K562 (cell line): Measurements from ENCODE around the gene UBE2O. TPM values are rescaled to one million over a fixed set of nuclear protein-coding genes. Genes with fewer than 3 reads are reported as not detected.

Experiments
- CBX2 ChIP-seq: fragments of 200-600 bp; sonication (generic); IDR thresholded peaks from one replicate; pipeline ENCODE4 v1.6.1; 2012; ENCODE audit warnings: mild to moderate bottlenecking, low read length, inconsistent platforms; ENCODE audit not compliant: insufficient read depth, poor library complexity, severe bottlenecking
- FOXP1 ChIP-seq: sonication (generic); formaldehyde crosslinking; IDR thresholded peaks from 2 replicates; pipeline ENCODE4 v1.8.0; 2022; ENCODE audit warnings: mild to moderate bottlenecking, missing genetic modification reagents
- MEIS2 ChIP-seq: fragments of 450-650 bp; IDR thresholded peaks from 2 replicates; pipeline ENCODE4 v1.6.1; 2014; ENCODE audit warnings: mild to moderate bottlenecking; ENCODE audit not compliant: partially characterized antibody
- MTA2 ChIP-seq: fragments of 450-650 bp; IDR thresholded peaks from 2 replicates; pipeline ENCODE4 v1.6.1; 2016; ENCODE audit warnings: low read depth
- MTA3 ChIP-seq: fragments of 450-650 bp; formaldehyde crosslinking; IDR thresholded peaks from 2 replicates; pipeline ENCODE4 v1.6.1; 2017; ENCODE audit warnings: mild to moderate bottlenecking, borderline replicate concordance
- NCOA4 ChIP-seq: fragments of 450-650 bp; IDR thresholded peaks from 2 replicates; pipeline ENCODE4 v1.6.1; 2018; ENCODE audit warnings: mild to moderate bottlenecking; ENCODE audit not compliant: partially characterized antibody
- NCOR1 ChIP-seq: fragments of 450-650 bp; IDR thresholded peaks from 2 replicates; pipeline ENCODE4 v1.6.1; 2016; ENCODE audit warnings: mild to moderate bottlenecking, moderate library complexity
- NR4A1 ChIP-seq, 2 experiments: fragments of 250-450 bp in 1 of 2; fragments of 450-650 bp in 1 of 2; sonication (Bioruptor Pico) in 1 of 2; IDR thresholded peaks; 2 replicates each; pipeline versions ENCODE4 v1.4.0 to v1.6.1; 2016 to 2020; ENCODE audit warnings: mild to moderate bottlenecking in 2 of 2, missing compliant biosample characterization in 1 of 2, missing genetic modification characterization in 1 of 2, moderate library complexity in 1 of 2
- PURB ChIP-seq: sonication (generic); formaldehyde crosslinking; IDR thresholded peaks from 2 replicates; pipeline ENCODE4 v1.9.0; 2021; ENCODE audit warnings: low read depth, mild to moderate bottlenecking, missing genetic modification reagents
- RAD21 ChIP-seq, 2 experiments: fragments of 250-450 bp in 1 of 2; fragments of 450-650 bp in 1 of 2; sonication (Bioruptor Pico) in 1 of 2; formaldehyde crosslinking in 1 of 2; IDR thresholded peaks in 1 of 2; conservative IDR thresholded peaks in 1 of 2; 2 replicates each; pipeline versions ENCODE4 v1.4.0 to v1.8.0; 2020 to 2022; ENCODE audit warnings: mild to moderate bottlenecking in 2 of 2, moderate library complexity in 1 of 2
- RBM34 ChIP-seq: fragments of 200-400 bp; formaldehyde crosslinking; IDR thresholded peaks from 2 replicates; pipeline ENCODE4 v1.6.1; 2018; ENCODE audit warnings: low read length, borderline replicate concordance; ENCODE audit not compliant: insufficient read depth
- RCOR1 ChIP-seq, 2 experiments: IDR thresholded peaks; 2 replicates each; pipeline ENCODE4 v1.6.1; 2012; ENCODE audit warnings: low read depth in 2 of 2, low read length in 2 of 2, borderline replicate concordance in 1 of 2, improper control_type of control experiment in 1 of 2
- SRSF9 ChIP-seq: fragments of 200-400 bp; formaldehyde crosslinking; IDR thresholded peaks from 2 replicates; pipeline ENCODE4 v1.6.1; 2017; ENCODE audit warnings: low read depth, low read length, borderline replicate concordance
- TCF3 ChIP-seq: sonication (generic); formaldehyde crosslinking; IDR thresholded peaks from 2 replicates; pipeline ENCODE4 v1.4.0; 2020; ENCODE audit warnings: mild to moderate bottlenecking, missing genetic modification reagents
- ZC3H8 ChIP-seq: fragments of 450-650 bp; IDR thresholded peaks from 2 replicates; pipeline ENCODE4 v1.6.1; 2017
- ZNF217 ChIP-seq: sonication (generic); formaldehyde crosslinking; IDR thresholded peaks from 2 replicates; pipeline ENCODE4 v1.8.0; 2022; ENCODE audit warnings: mild to moderate bottlenecking, missing genetic modification reagents
- polyA plus RNA-seq, 8 experiments: library from polyadenylated mRNA; depleted of rRNA in 4 of 8; stranded (reverse) in 5 of 8; unstranded in 3 of 8; fragments of >200 nt; fragmentation: Nextera tagmentation in 2 of 8; fragmentation: Illumina TruSeq in 1 of 8; extraction: Ambion mirVana in 2 of 8; extraction: Trizol in 1 of 8; gene quantifications; 2 replicates each; pipeline versions ENCODE4 v1.2.1 to v1.2.3, GENCODE V29; 2011 to 2014; ENCODE audit warnings: inconsistent platforms in 1 of 8, missing spikeins in 1 of 8
- total RNA-seq, 7 experiments: library from RNA; depleted of rRNA in 6 of 7; stranded (reverse); fragments of >200 nt in 6 of 7; fragmentation: Illumina TruSeq in 2 of 7; extraction: Trizol in 2 of 7; gene quantifications; 2 replicates each; pipeline versions ENCODE4 v1.2.1 to v1.2.3, GENCODE V29; 2011 to 2021; ENCODE audit warnings: low replicate concordance in 1 of 7
- TF ChIP-seq, protein P1 (sequence below), 2 experiments: IDR thresholded peaks; 2 replicates each; pipeline ENCODE4 v1.6.1; 2011; ENCODE audit warnings: borderline replicate concordance in 1 of 2, control low read depth in 1 of 2, low read depth in 1 of 2, low read length in 1 of 2, mild to moderate bottlenecking in 1 of 2, mixed read lengths in 1 of 2, moderate library complexity in 1 of 2; ENCODE audit not compliant: insufficient read depth in 1 of 2, insufficient read length in 1 of 2, poor library complexity in 1 of 2, severe bottlenecking in 1 of 2; ENCODE audit errors: extremely low read depth in 1 of 2
- TF ChIP-seq, protein P2 (sequence below): sonication (generic); formaldehyde crosslinking; IDR thresholded peaks from 2 replicates; pipeline ENCODE4 v1.8.0; 2022; ENCODE audit warnings: mild to moderate bottlenecking, missing genetic modification reagents
- TF ChIP-seq, protein P3 (sequence below): fragments of 250-450 bp; sonication (Bioruptor Pico); IDR thresholded peaks from 2 replicates; pipeline ENCODE4 v1.6.1; 2021; ENCODE audit warnings: mild to moderate bottlenecking
- TF ChIP-seq, protein P4 (sequence below): fragments of 450-650 bp; IDR thresholded peaks from 2 replicates; pipeline ENCODE4 v1.6.1; 2016; ENCODE audit warnings: antibody characterized with exemption
- TF ChIP-seq, protein P5 (sequence below): fragments of 450-650 bp; IDR thresholded peaks from 2 replicates; pipeline ENCODE4 v1.6.1; 2016
- TF ChIP-seq, protein P6 (sequence below): fragments of 250-450 bp; sonication (Bioruptor Pico); IDR thresholded peaks from 2 replicates; pipeline ENCODE4 v1.8.0; 2021; ENCODE audit warnings: moderate library complexity, mild to moderate bottlenecking, inconsistent platforms

Gene UBE2O
- total and polyA plus RNA-seq, 9 of the 15 experiments (the other 6 are each of a cell fraction or from before 2014, with no cell fraction given), result 1.6 to 39.7 (median 13.3) TPM

DNA sequence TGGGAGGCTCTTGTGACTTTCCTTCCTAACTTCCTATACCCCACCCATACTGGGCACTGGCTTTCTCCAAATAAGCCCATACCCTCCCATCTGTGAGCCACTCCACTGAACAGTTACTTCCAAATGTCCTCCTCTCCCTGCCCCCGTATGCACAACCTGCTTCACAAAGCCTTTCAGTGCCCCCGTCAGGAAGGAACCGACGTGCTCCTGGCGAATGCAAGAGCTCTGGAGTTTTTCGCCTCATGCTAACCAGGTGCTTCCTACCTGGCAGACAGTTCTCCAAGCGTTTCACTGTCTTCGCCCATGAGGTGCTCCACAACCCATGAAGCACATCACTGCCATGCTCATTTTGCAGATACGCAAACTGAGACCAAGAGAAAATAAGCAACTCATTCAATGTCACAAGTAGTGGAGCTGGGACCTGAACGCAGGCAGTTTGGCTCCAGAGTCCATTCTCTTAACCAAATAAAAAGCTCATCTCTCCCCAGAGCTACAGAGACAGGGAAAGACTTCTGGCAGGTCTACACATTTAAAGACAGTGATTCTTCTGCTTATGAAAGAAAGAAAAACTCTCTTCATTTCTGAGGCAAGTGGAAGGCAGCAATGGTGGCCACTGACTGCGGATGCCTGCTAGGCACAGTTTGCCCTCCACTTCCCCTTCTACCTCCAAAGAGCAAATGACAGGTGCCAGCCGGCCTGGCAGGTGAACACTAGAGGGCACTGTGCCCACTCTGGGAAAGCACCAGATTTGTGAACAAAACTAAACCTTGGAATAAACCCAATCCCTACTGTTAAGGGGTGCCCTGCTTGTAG, 44.7 kb downstream of the UBE2O start (continued):
- TF ChIP-seq, protein P1, sequence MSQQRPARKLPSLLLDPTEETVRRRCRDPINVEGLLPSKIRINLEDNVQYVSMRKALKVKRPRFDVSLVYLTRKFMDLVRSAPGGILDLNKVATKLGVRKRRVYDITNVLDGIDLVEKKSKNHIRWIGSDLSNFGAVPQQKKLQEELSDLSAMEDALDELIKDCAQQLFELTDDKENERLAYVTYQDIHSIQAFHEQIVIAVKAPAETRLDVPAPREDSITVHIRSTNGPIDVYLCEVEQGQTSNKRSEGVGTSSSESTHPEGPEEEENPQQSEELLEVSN (IDR thresholded peaks at IDR 0.05; ENCODE audit: borderline replicate concordance in 1 of 2, extremely low read depth in 1 of 2, insufficient read depth in 1 of 2, insufficient read length in 1 of 2, low read depth in 1 of 2, low read length in 1 of 2, poor library complexity in 1 of 2, severe bottlenecking in 1 of 2), result no peak
- TF ChIP-seq SRSF9 (no peak), MTA3 (no peak), RBM34 (no peak), ZNF217 (CRISPR knock-in tag) (no peak), PURB (CRISPR knock-in tag) (no peak), RAD21 (CRISPR knock-in tag; conservative IDR thresholded peaks at IDR 0.05 in 1 of 2, IDR thresholded peaks at IDR 0.05 in 1 of 2) (peak; percentile 45 to 76; a peak in 3 of 4 replicates), MEIS2 (no peak), ZC3H8 (no peak), FOXP1 (CRISPR knock-in tag) (no peak), NCOR1 (no peak), MTA2 (no peak), CBX2 (no peak), TCF3 (CRISPR knock-in tag) (0 out of 2 replicates have a peak, but pooled peaks have one; percentile 20), NR4A1 (CRISPR knock-in tag; IDR thresholded peaks at IDR 0.05) (no peak), NR4A1 (tag; IDR thresholded peaks at IDR 0.05) (no peak), RCOR1 (IDR thresholded peaks at IDR 0.05; ENCODE audit: borderline replicate concordance in 1 of 2, low read depth in 2 of 2, low read length in 2 of 2) (0 out of 4 replicates have a peak, but pooled peaks of 1 of the 2 experiments have one; percentile 19), NCOA4 (no peak)
- TF ChIP-seq, protein P2, sequence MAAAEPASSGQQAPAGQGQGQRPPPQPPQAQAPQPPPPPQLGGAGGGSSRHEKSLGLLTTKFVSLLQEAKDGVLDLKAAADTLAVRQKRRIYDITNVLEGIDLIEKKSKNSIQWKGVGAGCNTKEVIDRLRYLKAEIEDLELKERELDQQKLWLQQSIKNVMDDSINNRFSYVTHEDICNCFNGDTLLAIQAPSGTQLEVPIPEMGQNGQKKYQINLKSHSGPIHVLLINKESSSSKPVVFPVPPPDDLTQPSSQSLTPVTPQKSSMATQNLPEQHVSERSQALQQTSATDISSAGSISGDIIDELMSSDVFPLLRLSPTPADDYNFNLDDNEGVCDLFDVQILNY (CRISPR knock-in tag), result no peak
- TF ChIP-seq, protein P3, sequence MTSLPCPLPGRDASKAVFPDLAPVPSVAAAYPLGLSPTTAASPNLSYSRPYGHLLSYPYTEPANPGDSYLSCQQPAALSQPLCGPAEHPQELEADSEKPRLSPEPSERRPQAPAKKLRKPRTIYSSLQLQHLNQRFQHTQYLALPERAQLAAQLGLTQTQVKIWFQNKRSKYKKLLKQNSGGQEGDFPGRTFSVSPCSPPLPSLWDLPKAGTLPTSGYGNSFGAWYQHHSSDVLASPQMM, result no peak
- TF ChIP-seq, protein P4, sequence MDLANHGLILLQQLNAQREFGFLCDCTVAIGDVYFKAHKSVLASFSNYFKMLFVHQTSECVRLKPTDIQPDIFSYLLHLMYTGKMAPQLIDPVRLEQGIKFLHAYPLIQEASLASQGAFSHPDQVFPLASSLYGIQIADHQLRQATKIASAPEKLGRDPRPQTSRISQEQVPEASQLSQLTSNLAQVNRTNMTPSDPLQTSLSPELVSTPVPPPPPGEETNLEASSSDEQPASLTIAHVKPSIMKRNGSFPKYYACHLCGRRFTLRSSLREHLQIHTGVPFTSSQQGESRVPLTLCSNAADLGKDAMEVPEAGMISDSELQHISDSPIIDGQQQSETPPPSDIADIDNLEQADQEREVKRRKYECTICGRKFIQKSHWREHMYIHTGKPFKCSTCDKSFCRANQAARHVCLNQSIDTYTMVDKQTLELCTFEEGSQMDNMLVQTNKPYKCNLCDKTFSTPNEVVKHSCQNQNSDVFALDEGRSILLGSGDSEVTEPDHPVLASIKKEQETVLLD, result no peak
- TF ChIP-seq, protein P5, sequence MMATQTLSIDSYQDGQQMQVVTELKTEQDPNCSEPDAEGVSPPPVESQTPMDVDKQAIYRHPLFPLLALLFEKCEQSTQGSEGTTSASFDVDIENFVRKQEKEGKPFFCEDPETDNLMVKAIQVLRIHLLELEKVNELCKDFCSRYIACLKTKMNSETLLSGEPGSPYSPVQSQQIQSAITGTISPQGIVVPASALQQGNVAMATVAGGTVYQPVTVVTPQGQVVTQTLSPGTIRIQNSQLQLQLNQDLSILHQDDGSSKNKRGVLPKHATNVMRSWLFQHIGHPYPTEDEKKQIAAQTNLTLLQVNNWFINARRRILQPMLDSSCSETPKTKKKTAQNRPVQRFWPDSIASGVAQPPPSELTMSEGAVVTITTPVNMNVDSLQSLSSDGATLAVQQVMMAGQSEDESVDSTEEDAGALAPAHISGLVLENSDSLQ, result 0 out of 2 replicates have a peak, but pooled peaks have one; percentile 20
- TF ChIP-seq, protein P6, sequence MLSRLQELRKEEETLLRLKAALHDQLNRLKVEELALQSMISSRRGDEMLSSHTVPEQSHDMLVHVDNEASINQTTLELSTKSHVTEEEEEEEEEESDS (CRISPR knock-in tag), result no peak
